NCI-H2227 treated with DMSO at 0.1 percent for 48 hours (cell line): ENCODE results near the gene KRTAP3-1.

Experiments used
- DNase-seq: peaks from one replicate; lab custom pipeline; 2025; lab: John Stamatoyannopoulos, UW

KRTAP3-1 gene

GRCh38 chr17:40978575-40979151 is 30.3 kb downstream of the KRTAP3-1 start:
- DNase-seq, result no peak

DNA sequence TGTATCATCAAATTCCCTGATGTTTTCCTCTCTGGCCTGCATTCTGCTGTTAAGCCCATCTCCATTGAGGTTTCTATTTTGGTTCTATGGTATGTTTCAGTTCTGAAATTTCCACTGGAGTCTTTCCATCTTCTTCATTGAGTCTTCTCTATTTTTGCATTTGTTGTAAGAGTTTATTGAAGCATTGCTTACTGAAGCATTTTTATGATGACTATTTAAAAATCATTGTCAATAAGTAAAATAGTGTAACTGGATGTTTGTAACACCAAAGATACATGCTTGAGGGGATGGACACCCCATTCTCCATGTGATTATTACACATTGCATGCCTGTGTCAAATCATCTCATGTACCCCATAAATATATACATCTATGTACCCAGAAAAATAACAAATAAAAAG is 33.4 kb downstream of the KRTAP3-1 start:
- DNase-seq, result no peak

DNA sequence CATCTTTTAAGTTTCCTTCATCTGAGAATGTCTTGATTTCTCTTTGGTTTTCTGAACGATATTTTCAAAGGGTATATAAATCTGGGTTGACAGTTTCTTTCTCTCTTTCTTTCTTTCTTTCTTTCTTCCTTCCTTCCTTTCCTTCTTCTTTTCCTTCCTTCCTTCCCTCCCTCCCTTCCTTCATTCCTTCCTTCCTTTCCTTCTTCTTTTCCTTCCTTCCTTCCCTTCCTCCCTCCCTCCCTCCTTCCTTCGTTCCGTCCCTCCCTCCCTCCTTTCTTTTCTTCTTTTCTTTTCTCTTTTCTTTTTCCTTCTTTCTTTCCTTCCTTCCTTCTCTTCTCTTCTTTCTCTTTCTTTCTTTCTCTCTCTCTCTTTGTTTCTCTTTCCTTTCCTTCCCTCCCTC is 34.6 kb downstream of the KRTAP3-1 start:
- no peak for DNase-seq

GRCh38 chr17:40967582-40967981 is 41.3 kb downstream of the KRTAP3-1 start:
- no peak for DNase-seq

DNA sequence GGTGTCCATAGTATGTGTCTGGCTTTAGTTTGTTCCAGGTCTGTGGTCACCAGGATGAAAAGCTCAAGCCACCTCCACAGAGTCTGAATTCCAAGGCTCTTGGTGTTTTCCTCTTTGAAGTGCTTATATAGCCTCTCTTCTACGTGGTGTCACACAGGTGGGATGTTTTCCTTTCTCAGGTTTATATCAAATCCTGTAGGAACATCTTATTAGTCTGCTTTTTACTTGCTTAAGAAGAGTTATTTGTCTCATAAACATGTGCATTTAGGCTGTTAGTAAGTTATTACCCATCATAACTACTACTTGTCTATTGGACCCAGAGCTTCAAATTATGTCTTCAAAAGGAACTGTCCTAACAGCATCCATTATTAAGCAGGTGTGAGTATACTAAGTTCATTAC is 42.1 kb downstream of the KRTAP3-1 start, which contains the start of gene KRT39:
Gene KRT39 (minus strand): TSS at position 101 of the 400 bp plus-strand sequence. CDS start 92 bp downstream, at position 9.
- no peak for DNase-seq

DNA sequence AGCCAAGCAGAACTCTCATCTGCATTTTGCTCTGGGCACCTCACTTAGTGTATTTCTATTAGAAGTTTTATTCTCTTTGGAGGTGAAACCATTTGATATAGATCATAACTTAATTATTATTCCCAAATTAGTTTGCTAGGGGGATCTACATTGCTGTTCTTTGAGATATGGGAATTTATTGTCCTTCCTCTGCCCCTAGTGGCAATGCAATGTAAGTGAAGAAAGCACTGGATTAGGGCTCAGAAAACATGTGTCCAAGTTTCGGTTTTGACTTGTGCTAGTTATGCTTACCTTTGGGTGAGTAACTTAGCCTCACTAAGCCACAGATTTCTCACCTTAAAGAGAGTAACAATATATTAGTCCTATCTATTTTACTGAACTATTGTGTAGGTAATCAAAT is 45.1 kb downstream of the KRTAP3-1 start:
- no peak for DNase-seq

DNA sequence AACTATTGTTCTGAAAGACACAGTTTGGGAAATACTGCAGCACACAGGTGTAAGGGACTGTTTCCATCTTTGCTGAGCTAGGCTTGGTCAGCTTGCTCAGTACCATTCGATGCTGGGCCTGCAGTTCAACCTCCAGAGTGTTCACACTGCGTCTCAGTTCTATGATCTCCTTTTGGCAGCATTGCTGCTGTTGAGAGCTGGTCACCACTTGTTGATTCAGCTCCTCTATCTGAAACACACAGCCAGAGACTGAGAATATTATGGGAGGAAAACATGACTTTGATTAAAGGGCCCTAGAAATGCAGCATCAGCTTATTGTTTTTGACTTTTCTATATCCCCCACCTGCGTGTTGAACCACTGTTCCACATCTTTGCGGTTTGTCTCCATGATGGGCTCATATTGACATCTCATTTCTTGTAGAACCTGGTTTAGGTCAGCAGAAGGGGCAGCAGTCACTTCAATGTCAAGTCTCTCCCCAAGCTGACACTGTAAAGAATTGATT is 46.8 kb downstream of the KRTAP3-1 start:
- DNase-seq, result no peak

DNA sequence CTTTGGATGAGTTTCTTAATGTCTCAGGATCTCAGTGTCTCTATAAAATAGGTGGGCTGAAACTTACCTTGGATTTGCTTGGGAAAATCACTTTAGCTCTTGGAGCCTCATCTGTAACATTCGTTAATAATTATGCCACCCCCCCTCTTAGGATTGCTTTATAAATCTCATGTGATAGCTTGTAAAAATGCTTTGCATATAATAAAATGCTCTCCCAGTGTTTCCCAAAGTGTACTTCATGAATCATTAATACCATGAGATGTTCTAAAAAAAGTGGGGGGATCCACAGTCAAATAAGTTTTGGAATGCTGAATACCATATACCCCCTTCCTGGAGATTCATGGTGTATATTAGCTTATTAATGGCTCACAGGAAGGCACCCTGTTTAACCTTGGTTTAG is 47.3 kb downstream of the KRTAP3-1 start:
- DNase-seq, result no peak

- no peak for DNase-seq
Observed at GRCh38 chr17:40960144-40960543, 48.8 kb downstream of the KRTAP3-1 start.
